Measurements from ENCODE around the gene OTOR.

Gene OTOR

DNA sequence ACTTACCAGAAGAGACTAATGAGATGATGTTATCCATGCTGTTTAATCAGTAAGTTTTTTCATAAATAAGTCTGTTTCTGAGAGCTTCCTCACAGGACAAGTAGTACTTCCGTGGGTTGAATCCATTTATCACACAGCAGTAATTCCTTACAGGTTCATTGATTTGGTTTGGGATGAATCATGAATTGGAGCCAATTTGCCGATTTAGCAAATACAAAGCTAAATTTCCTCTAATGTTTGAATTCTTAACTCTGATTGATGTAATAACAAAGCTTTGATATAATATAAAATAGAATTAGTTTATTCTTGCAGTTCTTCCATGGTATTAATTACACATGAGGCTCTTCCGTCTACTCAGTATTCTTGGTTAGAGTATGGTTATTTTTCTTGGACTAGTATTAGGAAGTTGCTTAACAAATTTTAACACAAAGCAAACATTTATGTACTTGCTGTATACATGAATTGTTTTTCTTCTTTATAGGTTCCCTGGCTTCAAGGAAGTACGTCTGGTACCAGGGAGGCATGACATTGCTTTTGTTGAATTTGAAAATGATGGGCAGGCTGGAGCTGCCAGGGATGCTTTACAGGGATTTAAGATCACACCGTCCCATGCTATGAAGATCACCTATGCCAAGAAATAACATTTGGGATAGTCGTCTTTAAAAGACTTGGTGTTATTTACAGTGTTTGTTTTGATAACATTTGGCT lies 7.6 kb upstream of the OTOR start:
- TF ChIP-seq, protein P1, sequence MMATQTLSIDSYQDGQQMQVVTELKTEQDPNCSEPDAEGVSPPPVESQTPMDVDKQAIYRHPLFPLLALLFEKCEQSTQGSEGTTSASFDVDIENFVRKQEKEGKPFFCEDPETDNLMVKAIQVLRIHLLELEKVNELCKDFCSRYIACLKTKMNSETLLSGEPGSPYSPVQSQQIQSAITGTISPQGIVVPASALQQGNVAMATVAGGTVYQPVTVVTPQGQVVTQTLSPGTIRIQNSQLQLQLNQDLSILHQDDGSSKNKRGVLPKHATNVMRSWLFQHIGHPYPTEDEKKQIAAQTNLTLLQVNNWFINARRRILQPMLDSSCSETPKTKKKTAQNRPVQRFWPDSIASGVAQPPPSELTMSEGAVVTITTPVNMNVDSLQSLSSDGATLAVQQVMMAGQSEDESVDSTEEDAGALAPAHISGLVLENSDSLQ (IDR thresholded peaks at IDR 0.05): no peak
- TF ChIP-seq BHLHE40 (IDR thresholded peaks at IDR 0.05; ENCODE audit: borderline replicate concordance) (no peak), FOXA1 (IDR thresholded peaks at IDR 0.05) (no peak), NFRKB (IDR thresholded peaks at IDR 0.05) (no peak), FOXK2 (IDR thresholded peaks at IDR 0.05) (no peak), ZNF384 (IDR thresholded peaks at IDR 0.05) (no peak), SP1 (IDR thresholded peaks at IDR 0.05) (no peak), ARNT (IDR thresholded peaks at IDR 0.05) (no peak), CTBP1 (IDR thresholded peaks at IDR 0.05; ENCODE audit: borderline replicate concordance) (no peak), LEF1 (IDR thresholded peaks at IDR 0.05; ENCODE audit: borderline replicate concordance) (no peak), L3MBTL2 (conservative IDR thresholded peaks at IDR 0.05) (no peak), TARDBP (IDR thresholded peaks at IDR 0.05) (no peak), ELF4 (IDR thresholded peaks at IDR 0.05) (no peak), HDGF (IDR thresholded peaks at IDR 0.05; ENCODE audit: borderline replicate concordance) (no peak), SUZ12 (IDR thresholded peaks at IDR 0.05) (no peak), FOXM1 (IDR thresholded peaks at IDR 0.05; ENCODE audit: borderline replicate concordance) (no peak)
- CTCF ChIA-PET: no interaction called here
- no peak for DNase-seq (ENCODE audit: extremely low spot score)
- POLR2A ChIA-PET: no interaction called here

DNA sequence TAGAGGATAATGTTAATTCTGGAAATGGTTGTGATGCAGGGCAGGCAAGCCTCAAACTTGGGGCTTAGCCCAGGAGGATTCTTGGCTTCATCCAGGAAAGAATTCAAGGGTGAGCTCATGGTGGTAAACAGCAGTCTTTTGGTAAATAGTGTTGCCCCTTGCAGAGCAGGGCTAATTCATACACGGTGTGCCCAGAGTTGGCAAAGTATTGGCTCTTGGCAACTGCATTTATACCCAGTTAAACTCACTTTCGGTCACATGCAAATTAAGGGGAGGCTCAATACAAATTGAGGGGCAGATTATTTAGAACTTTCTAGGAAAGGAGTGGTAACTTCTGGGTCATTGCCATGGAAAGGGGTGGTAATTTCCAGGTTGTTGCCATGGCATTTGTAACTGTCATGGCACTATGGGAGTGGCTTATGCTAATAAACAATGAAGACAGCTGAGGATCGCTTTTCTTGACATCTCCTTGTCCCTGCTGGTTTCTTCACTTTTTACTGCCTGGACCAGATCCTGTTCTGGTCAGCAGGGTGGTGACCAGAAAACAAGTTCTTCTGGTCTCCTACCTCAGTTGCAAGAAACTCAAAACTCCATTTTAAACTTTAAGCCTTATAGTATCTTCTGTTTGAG lies 3.9 kb upstream of the OTOR start:
- no peak for DNase-seq (ENCODE audit: extremely low spot score)
- ChIA-PET POLR2A (no interaction called here), CTCF (interaction anchor here (0.6 kb wide), 1 partner anchor 787 kb away, joined by 6 read pairs; the partner anchor contains the start of gene BFSP1)
- no peak for TF ChIP-seq BHLHE40 (IDR thresholded peaks at IDR 0.05; ENCODE audit: borderline replicate concordance)
- TF ChIP-seq ELF4 (IDR thresholded peaks at IDR 0.05): no peak

DNA sequence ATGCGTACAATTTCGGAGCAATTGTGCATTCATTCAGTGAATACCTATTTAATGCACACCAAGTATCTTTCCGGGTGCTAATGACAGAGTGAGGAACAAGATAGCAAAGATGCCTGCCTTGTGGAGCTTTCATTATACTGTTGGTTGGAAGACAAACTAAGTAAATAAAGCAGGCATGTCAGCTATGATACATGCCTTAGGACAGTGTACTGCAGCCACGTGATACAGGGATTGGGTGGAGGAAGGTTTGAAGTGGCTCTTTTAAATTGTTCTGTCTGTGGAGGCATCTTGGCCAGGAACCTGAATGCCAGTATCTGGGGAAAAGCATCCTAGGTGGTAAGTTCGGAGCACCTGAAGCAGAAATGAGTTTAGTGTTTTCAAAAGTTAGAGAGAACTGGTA lies 3.0 kb upstream of the OTOR start:
- ChIA-PET POLR2A (no interaction called here), CTCF (no interaction called here)
- no peak for DNase-seq (ENCODE audit: extremely low spot score)
- no peak for TF ChIP-seq SP1 (IDR thresholded peaks at IDR 0.05)
- TF ChIP-seq TARDBP (IDR thresholded peaks at IDR 0.05): no peak
- no peak for TF ChIP-seq NFRKB (IDR thresholded peaks at IDR 0.05)
- TF ChIP-seq HDGF (IDR thresholded peaks at IDR 0.05; ENCODE audit: borderline replicate concordance): no peak

DNA sequence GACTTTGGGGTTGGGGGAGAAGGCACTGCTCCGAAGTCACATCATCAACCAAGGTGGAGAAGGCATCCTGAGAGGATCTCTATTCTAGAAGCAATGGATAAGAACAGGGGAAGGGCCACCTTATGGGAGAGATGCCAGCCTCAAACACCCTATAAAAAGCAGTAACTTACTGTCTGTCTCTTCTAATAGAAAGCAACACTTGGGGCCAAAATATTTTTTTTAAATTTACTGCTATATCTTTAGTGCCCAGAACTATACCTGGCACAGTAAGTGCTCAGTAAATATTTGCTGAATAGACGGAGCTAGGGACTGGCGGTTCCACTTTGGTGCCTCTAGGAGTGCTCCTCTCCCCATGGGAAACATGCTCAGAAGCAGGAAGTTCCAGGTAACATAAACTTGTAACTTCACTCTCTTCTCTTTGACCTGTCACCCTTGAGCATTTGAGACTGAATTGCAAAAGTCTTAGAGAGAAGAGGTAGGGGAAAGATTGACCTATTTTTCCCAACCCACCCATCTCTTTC lies 807 bp upstream of the OTOR start:
- TF ChIP-seq, protein P1 (IDR thresholded peaks at IDR 0.05): no peak
- TF ChIP-seq FOXK2 (IDR thresholded peaks at IDR 0.05): no peak
- TF ChIP-seq FOXA1 (IDR thresholded peaks at IDR 0.05): no peak
- no peak for TF ChIP-seq SUZ12 (IDR thresholded peaks at IDR 0.05)
- no peak for TF ChIP-seq LEF1 (IDR thresholded peaks at IDR 0.05; ENCODE audit: borderline replicate concordance)
- TF ChIP-seq ZNF384 (IDR thresholded peaks at IDR 0.05): no peak
- TF ChIP-seq L3MBTL2 (conservative IDR thresholded peaks at IDR 0.05): no peak
- no peak for TF ChIP-seq SP1 (IDR thresholded peaks at IDR 0.05)
- TF ChIP-seq HDGF (IDR thresholded peaks at IDR 0.05; ENCODE audit: borderline replicate concordance): no peak
- no peak for TF ChIP-seq ELF4 (IDR thresholded peaks at IDR 0.05)
- no peak for TF ChIP-seq TARDBP (IDR thresholded peaks at IDR 0.05)
- no peak for TF ChIP-seq NFRKB (IDR thresholded peaks at IDR 0.05)
- TF ChIP-seq BHLHE40 (IDR thresholded peaks at IDR 0.05; ENCODE audit: borderline replicate concordance): no peak
- TF ChIP-seq ARNT (IDR thresholded peaks at IDR 0.05): no peak
- TF ChIP-seq CTBP1 (IDR thresholded peaks at IDR 0.05; ENCODE audit: borderline replicate concordance): no peak
- ChIA-PET POLR2A (no interaction called here), CTCF (no interaction called here)
- no peak for DNase-seq (ENCODE audit: extremely low spot score)

DNA sequence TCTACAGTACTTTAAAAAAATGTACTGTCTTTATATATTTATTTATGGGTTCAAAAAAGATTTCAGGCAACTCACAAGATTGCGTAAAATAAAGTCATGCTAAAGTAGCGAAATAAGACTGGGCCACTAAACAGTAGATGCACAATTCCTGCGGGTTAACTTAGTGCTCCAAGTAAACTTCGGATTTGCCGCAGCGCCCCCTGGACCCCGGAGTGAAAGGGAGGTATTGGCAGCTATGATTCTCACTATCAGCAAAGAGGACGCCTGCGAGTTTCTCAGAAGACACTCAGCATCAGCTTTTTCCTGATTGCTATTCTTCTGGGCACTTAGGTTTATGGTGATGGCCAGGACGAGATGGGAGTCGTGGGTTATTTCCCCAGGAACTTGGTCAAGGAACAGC lies 1.4 kb downstream of the OTOR start:
- CTCF ChIA-PET: no interaction called here
- POLR2A ChIA-PET: no interaction called here
- peak; percentile 30 for DNase-seq (ENCODE audit: extremely low spot score)
- no peak for TF ChIP-seq TARDBP (IDR thresholded peaks at IDR 0.05)
- no peak for TF ChIP-seq BHLHE40 (IDR thresholded peaks at IDR 0.05; ENCODE audit: borderline replicate concordance)
- no peak for TF ChIP-seq SP1 (IDR thresholded peaks at IDR 0.05)
- TF ChIP-seq, protein P1 (IDR thresholded peaks at IDR 0.05): no peak
- TF ChIP-seq SUZ12 (IDR thresholded peaks at IDR 0.05): no peak
- no peak for TF ChIP-seq FOXM1 (IDR thresholded peaks at IDR 0.05; ENCODE audit: borderline replicate concordance)
- no peak for TF ChIP-seq L3MBTL2 (conservative IDR thresholded peaks at IDR 0.05)
- no peak for TF ChIP-seq CTBP1 (IDR thresholded peaks at IDR 0.05; ENCODE audit: borderline replicate concordance)
- TF ChIP-seq LEF1 (IDR thresholded peaks at IDR 0.05; ENCODE audit: borderline replicate concordance): no peak
- no peak for TF ChIP-seq NFRKB (IDR thresholded peaks at IDR 0.05)
- no peak for TF ChIP-seq FOXA1 (IDR thresholded peaks at IDR 0.05)

DNA sequence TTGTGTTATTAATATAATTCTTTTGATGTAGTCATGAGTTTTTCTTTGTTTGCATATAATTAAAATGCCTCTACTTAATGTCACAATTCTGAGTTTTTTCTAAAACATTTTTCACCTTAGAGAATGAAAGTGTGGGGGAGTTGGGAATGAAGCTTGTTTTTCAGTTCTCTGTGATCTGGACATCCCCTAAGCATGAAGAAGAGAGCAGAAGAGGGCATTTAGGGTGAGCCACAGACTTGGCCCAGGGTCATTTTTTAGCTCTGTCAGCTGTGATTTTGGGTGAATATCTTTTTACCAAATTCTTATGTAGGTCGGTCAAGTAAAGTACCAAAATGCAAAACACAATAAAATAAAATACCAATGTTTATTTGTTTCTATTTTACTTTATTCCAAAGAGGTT lies 3.9 kb downstream of the OTOR start:
- ChIA-PET POLR2A (no interaction called here), CTCF (interaction anchor here (1.0 to 1.1 kb wide), 2 partner anchors 8 to 9 kb away, joined by 3 to 4 read pairs; no protein-coding TSS in a partner anchor)
- TF ChIP-seq SUZ12 (IDR thresholded peaks at IDR 0.05) (no peak), HDGF (IDR thresholded peaks at IDR 0.05; ENCODE audit: borderline replicate concordance) (no peak), ELF4 (IDR thresholded peaks at IDR 0.05) (no peak)
- DNase-seq (ENCODE audit: extremely low spot score): no peak

Data from HEK293T (cell line).